Neuron (in vitro differentiated cells): ENCODE results near the gene TYW1B.
"Not testable (repeated sequence)": the region's sequence is repeated elsewhere in the genome, so short reads cannot be mapped to it uniquely, and the experiment has no call there.

Experiments used
- H2AFZ ChIP-seq: one replicate; pipeline ENCODE4 v1.6.1; 2013; ENCODE audit warnings: low read depth, mild to moderate bottlenecking, inconsistent platforms, low read length, moderate library complexity
- H3K27me3 ChIP-seq: one replicate; pipeline ENCODE4 v1.6.1; 2013; ENCODE audit warnings: low read length; ENCODE audit not compliant: insufficient read depth
- H3K36me3 ChIP-seq: one replicate; pipeline ENCODE4 v1.6.1; 2013; ENCODE audit warnings: low read length; ENCODE audit not compliant: insufficient read depth
- H3K4me1 ChIP-seq: one replicate; pipeline ENCODE4 v1.6.1; 2013; ENCODE audit warnings: low read length; ENCODE audit not compliant: insufficient read depth
- H3K4me3 ChIP-seq: 2 replicates; pipeline ENCODE4 v1.5.1; 2013; ENCODE audit warnings: mild to moderate bottlenecking, low read length, moderate library complexity
- H3K9me3 ChIP-seq: one replicate; pipeline ENCODE4 v1.6.1; 2013; ENCODE audit warnings: low read length

The TYW1B gene

GRCh38 chr7:72604771-72605611 is 223.0 kb downstream of the TYW1B start:
- H3K9me3 ChIP-seq, H3K36me3 ChIP-seq, H3K27me3 ChIP-seq, H2AFZ ChIP-seq, H3K4me1 ChIP-seq, H3K4me3 ChIP-seq: not testable (repeated sequence)

- not testable (repeated sequence) for H3K4me3 ChIP-seq, H3K9me3 ChIP-seq, H3K27me3 ChIP-seq, H3K36me3 ChIP-seq, H2AFZ ChIP-seq, H3K4me1 ChIP-seq
Measured at GRCh38 chr7:72603476-72603875, 224.5 kb downstream of the TYW1B start.

GRCh38 chr7:72603073-72603472 is 224.9 kb downstream of the TYW1B start:
- Histone ChIP-seq H3K36me3 (peaks cover 4% of the 10 kb centered on the region), H3K27me3 (no peaks in the 10 kb centered on the region), H3K9me3 (peaks cover 7% of the 10 kb centered on the region), H3K4me3 (no peak overlapping the region), H2AFZ (no peak overlapping the region), H3K4me1 (no peaks in the 10 kb centered on the region)

DNA sequence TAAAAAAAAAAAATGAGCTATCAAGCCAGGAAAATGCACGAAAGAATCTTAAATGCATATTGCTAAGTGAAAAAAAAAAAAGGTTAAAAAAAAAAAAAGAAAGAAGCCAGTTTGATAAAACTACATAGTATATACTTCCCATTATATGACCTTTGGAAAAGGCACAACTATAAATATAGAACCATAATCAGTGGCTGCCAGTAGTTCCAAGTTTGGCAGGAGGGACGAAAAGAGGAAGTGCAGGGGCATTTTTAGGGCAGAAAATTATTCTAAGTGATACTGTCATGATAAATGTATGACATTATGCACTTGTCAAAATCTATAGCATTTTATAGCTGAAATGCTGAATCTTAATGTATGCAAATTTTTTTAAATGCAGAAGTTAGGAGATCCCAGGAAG is 226.3 kb downstream of the TYW1B start:
- H2AFZ ChIP-seq, H3K9me3 ChIP-seq, H3K36me3 ChIP-seq, H3K27me3 ChIP-seq, H3K4me1 ChIP-seq, H3K4me3 ChIP-seq: not testable (repeated sequence)

DNA sequence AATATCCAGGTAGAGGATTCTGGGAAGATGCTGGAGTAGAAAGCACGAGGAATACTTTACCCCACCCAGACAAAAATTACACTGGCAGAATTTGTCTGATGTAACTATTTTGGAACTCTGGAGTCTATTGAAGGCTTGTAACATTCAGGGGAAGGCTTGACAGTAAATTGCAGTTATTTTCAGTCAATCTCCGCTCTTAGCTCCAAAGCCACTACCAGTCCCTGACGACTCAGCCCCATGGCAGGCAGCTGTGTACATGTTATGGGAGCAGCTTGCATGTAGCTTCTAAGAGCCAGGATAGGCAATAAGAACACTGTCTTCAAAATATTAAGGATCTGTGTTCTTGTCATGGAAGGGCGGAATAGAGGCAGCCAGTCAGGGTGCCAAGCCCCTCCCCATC is 238.0 kb downstream of the TYW1B start:
- H3K4me3 ChIP-seq, H3K4me1 ChIP-seq, H3K36me3 ChIP-seq, H3K9me3 ChIP-seq, H3K27me3 ChIP-seq, H2AFZ ChIP-seq: not testable (repeated sequence)

DNA sequence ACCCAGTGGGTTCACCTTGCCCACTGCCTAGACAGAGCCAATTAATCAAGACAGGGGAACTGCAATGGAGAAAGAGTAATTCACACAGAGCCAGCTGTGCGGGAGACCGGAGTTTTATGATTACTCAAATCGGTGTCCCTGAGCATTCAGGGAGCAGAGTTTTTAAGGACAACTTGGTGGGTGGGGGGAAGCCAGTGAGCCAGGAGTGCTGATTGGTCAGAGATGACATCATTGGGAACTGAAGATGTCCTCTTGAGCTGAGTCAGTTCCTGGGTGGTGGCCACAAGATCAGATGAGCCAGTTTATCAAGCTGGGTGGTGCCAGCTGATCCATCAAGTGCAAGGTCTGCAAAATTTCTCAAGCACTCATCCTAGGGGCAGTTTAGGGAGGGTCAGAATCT is 240.7 kb downstream of the TYW1B start:
- H3K9me3 ChIP-seq, H2AFZ ChIP-seq, H3K36me3 ChIP-seq, H3K27me3 ChIP-seq, H3K4me3 ChIP-seq, H3K4me1 ChIP-seq: not testable (repeated sequence)

DNA sequence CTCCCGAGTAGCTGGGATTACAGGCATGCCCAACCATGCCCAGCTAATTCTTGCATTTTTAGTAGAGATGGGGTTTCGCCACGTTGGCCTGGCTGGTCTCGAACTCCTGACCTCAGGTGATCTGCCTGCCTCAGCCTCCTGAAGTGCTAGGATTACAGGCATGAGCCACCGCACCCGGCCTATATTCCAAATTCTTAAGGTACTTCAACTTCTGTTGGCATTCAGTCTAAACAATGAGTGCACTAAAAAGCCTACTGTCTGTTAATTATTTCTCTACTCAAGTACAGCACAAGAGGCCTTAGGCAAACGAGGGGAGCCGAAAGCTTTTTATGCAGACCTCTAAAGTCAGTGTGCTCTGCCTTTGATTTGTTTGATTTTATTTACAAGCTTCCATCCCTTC is 243.4 kb downstream of the TYW1B start:
- H2AFZ ChIP-seq, H3K27me3 ChIP-seq, H3K9me3 ChIP-seq, H3K4me3 ChIP-seq, H3K4me1 ChIP-seq, H3K36me3 ChIP-seq: not testable (repeated sequence)

GRCh38 chr7:72583620-72584361 is 244.2 kb downstream of the TYW1B start:
- H3K4me1 ChIP-seq, H3K36me3 ChIP-seq, H3K27me3 ChIP-seq, H2AFZ ChIP-seq, H3K4me3 ChIP-seq, H3K9me3 ChIP-seq: not testable (repeated sequence)

- H3K36me3 ChIP-seq, H3K9me3 ChIP-seq, H3K27me3 ChIP-seq, H2AFZ ChIP-seq, H3K4me3 ChIP-seq, H3K4me1 ChIP-seq: not testable (repeated sequence)
Measured at GRCh38 chr7:72580142-72580770, 247.7 kb downstream of the TYW1B start.

- Histone ChIP-seq H3K9me3 (no peaks in the 10 kb centered on the region), H3K27me3 (no peaks in the 10 kb centered on the region), H3K4me3 (no peak overlapping the region), H3K4me1 (peaks cover 5% of the 10 kb centered on the region), H2AFZ (no peak overlapping the region), H3K36me3 (no peaks in the 10 kb centered on the region)
Measured at GRCh38 chr7:72577107-72577506, 250.9 kb downstream of the TYW1B start.

- H3K36me3 ChIP-seq = not testable (repeated sequence)
Measured at GRCh38 chr7:72561988-72562387, 266.0 kb downstream of the TYW1B start.

GRCh38 chr7:72559546-72559945 is 268.5 kb downstream of the TYW1B start:
- not testable (repeated sequence) for H3K9me3 ChIP-seq, H3K4me1 ChIP-seq, H2AFZ ChIP-seq, H3K36me3 ChIP-seq, H3K4me3 ChIP-seq, H3K27me3 ChIP-seq

More at GRCh38 chr7:72561988-72562387, 266.0 kb downstream of the TYW1B start:
- H3K27me3 ChIP-seq, H3K9me3 ChIP-seq, H3K4me1 ChIP-seq, H3K4me3 ChIP-seq, H2AFZ ChIP-seq: not testable (repeated sequence)

DNA sequence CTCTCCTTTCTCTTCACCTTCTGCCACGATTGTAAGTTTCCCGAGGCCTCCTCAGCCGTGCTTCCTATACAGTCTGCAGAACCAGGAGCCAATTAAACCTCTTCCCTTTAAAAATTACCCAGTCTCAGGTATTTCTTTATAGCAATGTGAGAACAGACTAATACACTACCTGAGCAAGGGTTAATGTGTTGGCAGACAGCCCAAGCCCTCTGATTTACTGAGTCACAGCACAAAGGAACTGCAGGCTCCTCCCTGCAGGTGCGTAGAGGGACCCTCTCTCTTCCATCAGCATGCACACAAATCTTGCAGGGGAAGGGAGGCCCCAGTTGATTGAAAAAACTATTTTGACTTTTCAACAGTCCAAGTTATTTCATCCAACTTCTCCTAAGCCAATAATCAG is 271.3 kb downstream of the TYW1B start:
- not testable (repeated sequence) for H3K4me1 ChIP-seq, H3K4me3 ChIP-seq, H3K9me3 ChIP-seq, H3K36me3 ChIP-seq, H3K27me3 ChIP-seq, H2AFZ ChIP-seq
